GM21526 (cell line): ENCODE measurements around the gene FIZ1.
A peak's percentile ranks its signal among the peaks of the same experiment; 100 is the strongest.

Experiments used
- ATAC-seq: cut with Tn5 transposase; IDR thresholded peaks from one replicate; pipeline ENCODE4 v1.9.1; 2021; ENCODE audit warnings: moderate library complexity; ENCODE audit not compliant: unreplicated experiment, low FRiP score

FIZ1 gene

GRCh38 chr19:55635856-55636440, 36.6 kb upstream of the FIZ1 start:
- no peak for ATAC-seq

DNA sequence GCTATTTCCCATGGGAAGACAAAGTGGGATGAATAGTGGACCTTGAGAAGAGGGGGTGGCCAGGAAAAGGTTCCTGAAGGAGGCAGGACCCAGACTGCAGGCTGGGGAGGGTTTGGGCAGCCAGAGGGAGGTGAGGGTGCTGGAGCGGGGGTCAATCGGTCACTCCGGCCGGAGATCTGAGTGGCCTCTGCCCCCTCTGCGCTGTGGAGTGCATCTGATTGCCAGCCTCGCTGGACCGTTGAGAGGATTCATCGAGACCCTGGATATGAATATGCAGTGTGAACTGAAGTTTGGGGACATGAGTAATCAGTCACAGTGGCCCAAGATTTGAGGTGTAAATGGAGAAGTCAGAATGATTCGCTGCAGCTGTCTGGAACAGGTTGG, 36.0 kb upstream of the FIZ1 start:
- ATAC-seq: no peak

- ATAC-seq: no peak
These were observed 34.5 kb upstream of the FIZ1 start for GRCh38 chr19:55633861-55634260.

- no peak for ATAC-seq
These were observed 33.1 kb upstream of the FIZ1 start for GRCh38 chr19:55632463-55632834.

DNA sequence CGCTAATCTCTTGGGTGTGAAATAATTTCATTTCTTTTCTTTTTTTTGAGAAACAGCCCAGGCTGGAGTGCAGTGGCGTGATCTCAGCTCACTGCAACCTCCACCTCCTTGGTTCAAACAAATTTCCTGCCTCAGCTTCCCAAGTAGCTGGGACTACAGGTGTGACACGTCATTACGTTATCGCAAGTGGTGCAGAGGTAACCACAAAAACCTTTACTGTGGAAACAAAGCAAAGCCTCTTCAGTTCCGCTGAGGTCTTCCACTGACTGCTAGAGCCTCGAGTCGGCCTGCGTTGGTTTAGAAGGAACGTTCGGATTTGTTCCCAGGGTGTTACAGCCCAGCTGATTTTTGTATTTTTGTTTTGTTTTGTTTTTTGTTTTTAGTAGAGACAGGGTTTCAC, 27.0 kb upstream of the FIZ1 start:
- ATAC-seq: no peak

GRCh38 chr19:55625004-55625326, 25.6 kb upstream of the FIZ1 start:
- no peak for ATAC-seq

DNA sequence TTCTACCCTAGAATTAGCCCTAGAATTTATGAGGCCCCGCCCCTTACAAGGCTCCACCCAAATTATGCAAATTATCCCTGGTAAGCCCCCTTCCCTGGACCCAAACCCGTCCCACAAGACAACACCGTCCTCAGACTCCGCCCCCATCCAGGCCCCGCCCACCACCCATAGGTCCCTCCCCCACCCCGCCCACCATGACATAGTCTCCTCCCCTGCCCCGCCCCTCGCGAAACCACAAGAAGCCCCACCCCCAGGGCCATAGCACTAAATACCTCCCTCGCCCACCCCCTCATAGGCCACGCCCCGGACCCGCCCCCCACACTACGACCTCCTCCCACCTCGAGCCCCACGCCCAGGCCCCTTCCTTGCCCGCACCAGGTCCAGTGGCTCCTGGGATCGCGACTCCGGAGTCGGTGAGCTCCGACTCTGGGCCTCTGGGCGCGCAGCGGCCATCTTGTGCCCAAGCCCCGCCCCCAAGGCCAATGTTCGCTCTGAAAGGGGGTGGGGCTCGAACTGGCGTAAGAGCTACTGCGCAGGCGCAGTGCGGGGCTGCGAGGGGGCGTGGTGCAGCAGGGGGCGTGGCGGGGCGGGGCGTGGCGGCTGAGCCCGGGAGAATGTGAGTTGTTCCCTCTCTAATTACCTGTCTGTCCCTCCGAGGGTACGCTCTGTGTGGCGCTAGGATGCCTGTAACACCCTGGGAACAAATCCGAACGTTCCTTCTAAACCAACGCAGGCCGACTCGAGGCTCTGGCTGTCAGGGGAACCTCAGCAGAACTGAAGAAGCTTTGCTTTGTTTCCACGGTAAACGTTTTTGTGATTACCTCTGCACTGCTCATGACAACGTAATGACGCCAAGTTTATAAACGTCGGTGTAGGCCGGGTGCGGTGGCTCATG, 25.0 kb upstream of the FIZ1 start, which contains the start of gene ZNF784:
TSS of gene ZNF784 (minus strand) at position 458 of the 895 bp plus-strand sequence. CDS start at position 453, 5 bp downstream.
- ATAC-seq: peak; percentile 53

- ATAC-seq: no peak
These were observed 24.2 kb upstream of the FIZ1 start for GRCh38 chr19:55623561-55623960.

DNA sequence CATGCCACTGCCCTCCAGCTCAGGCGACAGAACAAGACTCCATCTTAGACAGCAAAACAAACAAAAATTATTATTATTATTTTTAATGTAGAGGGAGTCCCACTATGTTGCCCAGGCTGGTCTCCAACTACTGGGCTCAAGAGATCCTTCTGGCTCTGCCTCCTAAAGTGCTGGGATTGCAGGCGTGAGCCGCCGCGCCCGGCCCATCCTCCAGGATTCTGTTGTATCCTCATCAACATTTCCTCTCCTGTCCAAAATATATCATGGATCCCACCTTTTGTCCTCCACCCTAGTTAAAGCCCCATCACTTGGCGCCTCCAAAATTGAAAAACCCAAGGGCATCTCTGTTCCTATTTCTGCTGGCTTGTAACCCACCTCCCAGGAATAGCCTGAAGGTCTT, 23.8 kb upstream of the FIZ1 start:
- ATAC-seq: no peak

DNA sequence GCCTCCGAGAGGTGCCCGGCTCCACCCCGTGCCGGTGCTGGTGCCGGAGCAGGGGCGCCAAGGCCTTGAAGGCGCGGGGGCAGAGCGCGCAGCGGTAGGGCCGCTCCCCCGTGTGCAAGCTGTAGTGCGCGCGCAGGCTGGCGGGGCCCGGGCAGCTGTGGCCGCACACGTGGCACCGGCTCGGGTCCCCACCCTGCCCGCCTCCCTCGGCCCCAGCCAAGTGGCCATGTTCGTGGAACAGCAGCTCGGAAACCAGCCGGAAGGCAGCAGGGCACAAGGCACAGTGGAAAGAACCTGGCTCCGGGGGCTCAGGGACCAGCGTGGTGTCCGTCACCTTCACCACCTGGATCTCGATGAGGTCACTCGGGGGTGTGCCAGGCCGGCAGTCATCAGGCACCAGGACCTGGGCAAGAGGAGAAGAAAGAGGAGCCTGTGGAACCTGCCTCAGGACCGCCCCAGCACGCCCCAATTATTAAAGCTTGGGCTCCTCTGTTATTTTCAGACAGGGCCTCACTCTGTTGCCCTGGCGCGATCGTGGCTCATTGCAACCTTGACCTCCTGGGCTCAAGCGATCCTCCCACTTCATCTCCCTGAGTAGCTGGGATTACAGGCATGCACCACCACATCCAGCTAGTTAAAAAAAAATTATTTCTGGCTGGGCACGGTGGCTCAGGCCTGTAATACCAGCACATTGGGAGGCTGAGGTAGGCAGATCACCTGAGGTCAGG, 23.1 kb upstream of the FIZ1 start:
- no peak for ATAC-seq

DNA sequence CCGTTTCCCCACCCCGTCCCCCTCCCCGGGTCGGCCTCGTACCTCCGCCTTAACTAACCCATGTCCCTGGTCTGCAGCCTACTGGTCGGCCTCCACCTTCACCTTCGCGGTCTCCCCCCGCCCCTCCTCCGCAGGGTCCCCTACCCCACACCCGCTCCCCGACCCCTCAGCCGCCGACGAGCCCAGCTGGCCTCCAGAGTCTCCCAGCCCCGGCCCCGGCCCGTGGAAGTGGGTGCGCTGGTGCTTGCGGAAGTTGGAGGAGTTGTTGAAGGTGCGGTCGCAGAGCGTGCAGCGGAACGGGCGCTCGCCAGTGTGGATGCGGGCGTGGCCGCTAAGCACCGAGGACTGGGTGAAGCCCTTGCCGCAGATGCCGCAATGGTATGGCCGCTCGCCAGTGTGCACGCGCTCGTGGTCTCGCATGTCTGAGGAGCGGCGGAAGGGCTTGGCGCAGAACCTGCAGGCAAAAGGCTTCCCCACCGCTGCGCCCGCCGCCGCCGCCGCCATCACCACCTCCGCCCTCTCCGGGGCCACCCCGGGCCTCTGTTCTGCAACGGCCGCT, 22.4 kb upstream of the FIZ1 start:
- ATAC-seq: no peak

DNA sequence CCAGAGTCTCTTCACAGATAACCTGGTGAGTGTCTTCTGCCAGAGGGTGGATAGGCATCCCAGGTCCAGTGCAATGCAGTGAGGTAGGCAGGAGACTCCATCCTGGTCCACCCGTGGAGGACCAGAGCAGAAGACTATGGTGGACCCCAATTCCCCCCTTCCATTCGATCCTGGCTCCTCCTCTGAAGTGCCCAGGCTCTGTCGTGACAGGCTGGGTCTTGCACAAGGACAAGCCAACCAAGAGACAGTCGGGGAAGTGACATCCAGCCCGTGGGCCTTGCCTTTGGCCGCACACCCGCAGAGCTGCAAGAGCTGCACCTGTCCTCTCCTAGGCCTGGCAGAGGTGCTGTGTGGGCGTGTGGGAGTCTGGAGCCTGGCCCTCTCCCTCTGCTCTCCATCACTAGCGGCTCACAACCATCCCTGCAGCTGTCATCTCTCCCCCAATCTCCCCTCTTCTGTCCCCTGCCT, 21.9 kb upstream of the FIZ1 start:
- no peak for ATAC-seq

- ATAC-seq: no peak
These were observed 21.3 kb upstream of the FIZ1 start for GRCh38 chr19:55620410-55621204.

DNA sequence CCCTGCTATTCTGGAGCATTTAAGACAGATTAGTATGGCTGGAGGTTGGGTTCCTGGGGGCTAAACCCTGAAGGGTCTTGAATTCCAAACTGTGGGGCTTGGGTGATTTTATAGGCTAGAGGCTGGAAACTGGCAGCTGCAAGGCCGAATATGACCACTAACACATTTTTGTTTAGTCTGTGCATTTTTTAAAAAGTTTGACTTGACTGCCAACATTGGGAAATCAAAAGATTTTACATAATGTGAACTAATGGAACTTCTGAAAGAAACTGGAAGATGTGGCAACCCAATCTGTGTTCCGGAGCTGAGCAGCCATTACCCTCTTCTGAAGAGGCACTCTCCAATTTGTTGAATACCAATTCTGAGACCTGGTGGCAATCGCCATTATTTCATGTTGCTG, 20.0 kb upstream of the FIZ1 start:
- ATAC-seq: no peak

- no peak for ATAC-seq
These were observed 19.1 kb upstream of the FIZ1 start for GRCh38 chr19:55618426-55618825.

DNA sequence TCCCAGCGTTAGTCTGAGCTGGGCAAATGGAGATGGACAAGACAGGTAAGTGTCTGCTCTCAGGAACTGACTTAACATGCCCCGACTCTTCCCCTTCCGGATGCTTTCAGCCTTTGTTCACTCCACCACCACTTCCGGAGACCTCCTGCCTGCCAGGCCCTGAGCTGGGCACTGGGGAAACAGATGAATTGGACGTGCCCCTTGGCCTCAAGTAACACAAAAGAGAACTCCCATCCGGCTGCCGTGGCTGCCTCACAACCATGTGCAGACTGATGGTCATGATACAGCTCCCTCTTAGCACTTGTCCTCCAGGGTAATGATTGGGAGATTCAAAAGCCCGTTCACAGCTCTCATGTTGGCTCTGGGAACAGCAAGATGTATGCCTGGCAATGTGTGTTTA, 18.1 kb upstream of the FIZ1 start:
- no peak for ATAC-seq

DNA sequence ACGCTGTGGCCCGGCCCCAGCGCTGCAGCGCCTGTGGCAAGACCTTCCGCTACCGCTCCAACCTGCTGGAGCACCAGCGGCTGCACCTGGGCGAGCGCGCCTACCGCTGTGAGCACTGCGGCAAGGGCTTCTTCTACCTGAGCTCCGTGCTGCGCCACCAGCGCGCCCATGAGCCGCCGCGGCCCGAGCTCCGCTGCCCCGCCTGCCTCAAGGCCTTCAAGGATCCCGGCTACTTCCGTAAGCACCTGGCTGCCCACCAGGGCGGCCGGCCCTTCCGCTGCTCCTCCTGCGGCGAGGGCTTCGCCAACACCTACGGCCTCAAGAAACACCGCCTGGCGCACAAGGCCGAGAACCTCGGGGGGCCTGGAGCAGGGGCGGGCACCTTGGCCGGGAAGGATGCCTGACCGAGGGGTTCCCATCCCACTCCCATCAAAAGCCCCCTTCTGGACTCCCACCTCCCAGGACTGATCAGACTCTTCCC, 17.1 kb upstream of the FIZ1 start:
- no peak for ATAC-seq

DNA sequence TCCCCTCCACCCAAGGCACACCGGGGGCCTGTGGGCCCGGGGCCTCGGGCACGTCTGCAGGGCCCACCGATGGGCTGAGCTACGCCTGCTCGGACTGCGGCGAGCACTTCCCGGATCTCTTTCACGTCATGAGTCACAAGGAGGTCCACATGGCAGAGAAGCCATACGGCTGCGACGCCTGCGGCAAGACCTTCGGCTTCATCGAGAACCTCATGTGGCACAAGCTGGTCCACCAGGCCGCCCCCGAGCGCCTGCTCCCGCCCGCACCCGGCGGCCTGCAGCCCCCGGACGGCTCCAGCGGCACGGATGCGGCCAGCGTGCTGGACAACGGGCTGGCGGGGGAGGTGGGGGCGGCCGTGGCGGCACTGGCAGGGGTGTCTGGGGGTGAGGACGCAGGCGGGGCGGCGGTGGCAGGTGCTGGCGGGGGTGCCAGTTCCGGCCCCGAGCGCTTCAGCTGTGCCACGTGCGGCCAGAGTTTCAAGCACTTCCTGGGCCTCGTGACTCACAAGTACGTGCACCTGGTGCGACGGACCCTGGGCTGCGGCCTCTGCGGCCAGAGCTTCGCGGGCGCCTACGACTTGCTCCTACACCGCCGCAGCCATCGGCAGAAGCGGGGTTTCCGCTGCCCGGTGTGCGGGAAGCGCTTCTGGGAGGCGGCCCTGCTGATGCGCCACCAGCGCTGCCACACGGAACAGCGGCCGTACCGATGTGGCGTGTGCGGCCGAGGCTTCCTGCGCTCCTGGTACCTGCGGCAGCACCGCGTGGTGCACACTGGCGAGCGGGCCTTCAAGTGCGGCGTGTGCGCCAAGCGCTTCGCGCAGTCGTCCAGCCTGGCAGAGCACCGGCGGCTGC, 16.5 kb upstream of the FIZ1 start:
- no peak for ATAC-seq
